Cardiac fibroblast (primary cell): Measurements from ENCODE around the gene PHACTR1.

Source experiments
- DNase-seq, 2 donors: peaks; one replicate each; pipeline versions ENCODE4 v3.0.0 to v3.0.0-alpha.2; 2010; ENCODE audit warnings: low read depth in 2 of 2
- H3K4me3 ChIP-seq, 2 donors: replicated peaks in 1 of 2; 1 replicate in 1 of 2; 2 replicates in 1 of 2; pipeline ENCODE4 v1.5.1; 2011; ENCODE audit warnings: low read depth in 2 of 2, low read length in 2 of 2, mild to moderate bottlenecking in 2 of 2, moderate library complexity in 1 of 2
- CTCF ChIP-seq: IDR thresholded peaks from one replicate; pipeline ENCODE4 v1.5.1; 2011; ENCODE audit warnings: low read depth, mild to moderate bottlenecking, low read length, inconsistent platforms

The PHACTR1 gene

GRCh38 chr6:12716298-12716916 is at the start of gene PHACTR1:
TSS of gene PHACTR1 (plus strand) at chr6:12716767.
- no peak for DNase-seq
- H3K4me3 ChIP-seq: no peak within 1 kb of the TSS
- no peak for TF ChIP-seq CTCF

- H3K4me3 ChIP-seq: no peak overlapping the region
- no peak for TF ChIP-seq CTCF
These were observed 49.7 kb upstream of the PHACTR1 start for GRCh38 chr6:12666886-12667285.

GRCh38 chr6:12675931-12676330 is 40.6 kb upstream of the PHACTR1 start:
- TF ChIP-seq CTCF: no peak
- H3K4me3 ChIP-seq: no peak overlapping the region
- DNase-seq: no peak

More at GRCh38 chr6:12666886-12667285, 49.7 kb upstream of the PHACTR1 start:
- no peak for DNase-seq

GRCh38 chr6:12679341-12679740 is 37.2 kb upstream of the PHACTR1 start:
- DNase-seq: no peak
- no peak overlapping the region for H3K4me3 ChIP-seq
- TF ChIP-seq CTCF: no peak

- H3K4me3 ChIP-seq: no peak overlapping the region
- TF ChIP-seq CTCF: no peak
- DNase-seq: no peak
These were observed 23.4 kb upstream of the PHACTR1 start for GRCh38 chr6:12693122-12693521.

- TF ChIP-seq CTCF: no peak
- no peak overlapping the region for H3K4me3 ChIP-seq
- DNase-seq: no peak
These were observed 18.3 kb upstream of the PHACTR1 start for GRCh38 chr6:12698298-12698697.

GRCh38 chr6:12704946-12705345 is 11.6 kb upstream of the PHACTR1 start:
- no peak overlapping the region for H3K4me3 ChIP-seq
- no peak for DNase-seq
- TF ChIP-seq CTCF: no peak
